ENCODE results near the gene PVRIG.
"Not testable (repeated sequence)": the region's sequence is repeated elsewhere in the genome, so short reads cannot be mapped to it uniquely, and the experiment has no call there.

Gene PVRIG

DNA sequence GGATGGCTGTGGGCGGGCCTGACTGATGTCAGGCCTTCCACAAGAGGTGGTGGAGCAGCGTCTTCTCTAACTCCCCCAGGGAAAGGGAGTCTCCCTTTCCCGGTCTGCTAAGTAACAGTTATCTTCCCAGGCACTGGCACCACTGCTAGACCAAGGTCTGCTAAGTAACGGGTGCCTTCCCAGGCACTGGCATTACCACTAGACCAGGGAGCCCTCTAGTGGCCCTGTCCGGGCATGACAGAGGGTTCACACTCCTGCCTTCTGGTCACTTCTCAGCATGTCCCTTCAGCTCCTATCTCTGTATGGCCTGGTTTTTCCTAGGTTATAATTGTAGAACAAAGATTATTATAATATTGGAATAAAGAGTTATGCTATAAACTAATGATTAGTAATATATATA, 1.8 kb upstream of the PVRIG start:
- TF ChIP-seq, protein P1, sequence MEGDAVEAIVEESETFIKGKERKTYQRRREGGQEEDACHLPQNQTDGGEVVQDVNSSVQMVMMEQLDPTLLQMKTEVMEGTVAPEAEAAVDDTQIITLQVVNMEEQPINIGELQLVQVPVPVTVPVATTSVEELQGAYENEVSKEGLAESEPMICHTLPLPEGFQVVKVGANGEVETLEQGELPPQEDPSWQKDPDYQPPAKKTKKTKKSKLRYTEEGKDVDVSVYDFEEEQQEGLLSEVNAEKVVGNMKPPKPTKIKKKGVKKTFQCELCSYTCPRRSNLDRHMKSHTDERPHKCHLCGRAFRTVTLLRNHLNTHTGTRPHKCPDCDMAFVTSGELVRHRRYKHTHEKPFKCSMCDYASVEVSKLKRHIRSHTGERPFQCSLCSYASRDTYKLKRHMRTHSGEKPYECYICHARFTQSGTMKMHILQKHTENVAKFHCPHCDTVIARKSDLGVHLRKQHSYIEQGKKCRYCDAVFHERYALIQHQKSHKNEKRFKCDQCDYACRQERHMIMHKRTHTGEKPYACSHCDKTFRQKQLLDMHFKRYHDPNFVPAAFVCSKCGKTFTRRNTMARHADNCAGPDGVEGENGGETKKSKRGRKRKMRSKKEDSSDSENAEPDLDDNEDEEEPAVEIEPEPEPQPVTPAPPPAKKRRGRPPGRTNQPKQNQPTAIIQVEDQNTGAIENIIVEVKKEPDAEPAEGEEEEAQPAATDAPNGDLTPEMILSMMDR (IDR thresholded peaks at IDR 0.05): peak; percentile 66
- not testable (repeated sequence) for H3K27ac ChIP-seq

DNA sequence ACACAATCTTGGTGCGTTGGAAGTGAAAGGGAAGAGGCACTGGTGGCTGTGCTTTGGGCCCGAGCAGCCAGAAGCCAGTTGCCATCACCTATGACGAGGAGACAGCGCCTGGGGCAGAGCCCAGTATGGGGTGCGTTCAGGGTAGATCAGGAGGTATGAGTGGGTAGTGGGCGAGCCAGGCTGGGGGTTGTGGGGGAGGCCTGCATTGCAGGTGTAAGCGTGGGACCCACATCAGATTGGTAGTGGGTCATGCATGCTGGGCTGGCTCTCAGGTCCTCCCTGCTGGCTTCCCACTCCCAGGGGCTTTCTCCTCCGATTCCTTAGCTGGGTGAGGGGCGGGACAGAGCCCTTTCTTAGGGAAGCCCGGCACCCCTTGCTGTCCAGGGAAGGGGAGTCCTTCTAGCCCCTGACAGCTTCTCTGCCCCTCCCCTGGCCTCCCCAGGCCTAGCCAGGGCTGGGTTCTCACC, 445 bp upstream of the PVRIG start:
- TF ChIP-seq ZFX (IDR thresholded peaks at IDR 0.05; ENCODE audit: borderline replicate concordance): no peak
- TF ChIP-seq, protein P1 (IDR thresholded peaks at IDR 0.05): no peak
- H3K27ac ChIP-seq: no peak overlapping the region

DNA sequence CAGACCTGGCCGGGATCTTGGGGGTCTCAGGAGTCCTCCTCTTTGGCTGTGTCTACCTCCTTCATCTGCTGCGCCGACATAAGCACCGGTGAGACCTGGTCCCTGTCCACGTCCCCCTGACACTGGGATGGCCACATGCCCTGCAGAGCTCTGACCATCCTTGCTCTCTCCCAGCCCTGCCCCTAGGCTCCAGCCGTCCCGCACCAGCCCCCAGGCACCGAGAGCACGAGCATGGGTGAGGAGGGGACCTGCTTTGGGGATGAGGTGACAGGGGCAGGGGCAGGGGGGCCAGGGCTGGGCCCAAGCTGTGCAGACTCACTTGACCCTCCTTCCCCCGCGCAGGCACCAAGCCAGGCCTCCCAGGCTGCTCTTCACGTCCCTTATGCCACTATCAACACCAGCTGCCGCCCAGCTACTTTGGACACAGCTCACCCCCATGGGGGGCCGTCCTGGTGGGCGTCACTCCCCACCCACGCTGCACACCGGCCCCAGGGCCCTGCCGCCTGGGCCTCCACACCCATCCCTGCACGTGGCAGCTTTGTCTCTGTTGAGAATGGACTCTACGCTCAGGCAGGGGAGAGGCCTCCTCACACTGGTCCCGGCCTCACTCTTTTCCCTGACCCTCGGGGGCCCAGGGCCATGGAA, 959 bp downstream of the PVRIG start:
- no peak overlapping the region for H3K27ac ChIP-seq
- TF ChIP-seq ZFX (IDR thresholded peaks at IDR 0.05; ENCODE audit: borderline replicate concordance): no peak
- TF ChIP-seq, protein P1 (IDR thresholded peaks at IDR 0.05): no peak

DNA sequence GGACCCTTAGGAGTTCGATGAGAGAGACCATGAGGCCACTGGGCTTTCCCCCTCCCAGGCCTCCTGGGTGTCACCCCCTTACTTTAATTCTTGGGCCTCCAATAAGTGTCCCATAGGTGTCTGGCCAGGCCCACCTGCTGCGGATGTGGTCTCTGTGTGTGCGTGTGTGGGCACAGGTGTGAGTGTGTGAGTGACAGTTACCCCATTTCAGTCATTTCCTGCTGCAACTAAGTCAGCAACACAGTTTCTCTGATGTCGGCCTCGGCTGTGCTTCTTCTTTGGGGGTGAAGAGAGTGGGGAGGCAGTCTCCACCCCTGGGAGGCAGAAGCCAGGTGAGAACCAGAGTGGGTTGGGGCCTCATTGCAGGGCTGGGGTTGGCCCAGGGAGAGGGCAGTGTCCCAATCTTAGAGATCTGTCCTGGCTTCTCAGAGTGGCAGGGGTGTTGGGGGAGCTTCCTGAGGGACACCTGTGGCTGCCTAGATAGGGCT, 1.5 kb downstream of the PVRIG start:
- no peak for TF ChIP-seq ZFX (IDR thresholded peaks at IDR 0.05; ENCODE audit: borderline replicate concordance)
- TF ChIP-seq, protein P1 (IDR thresholded peaks at IDR 0.05): no peak
- H3K27ac ChIP-seq: no peak overlapping the region

DNA sequence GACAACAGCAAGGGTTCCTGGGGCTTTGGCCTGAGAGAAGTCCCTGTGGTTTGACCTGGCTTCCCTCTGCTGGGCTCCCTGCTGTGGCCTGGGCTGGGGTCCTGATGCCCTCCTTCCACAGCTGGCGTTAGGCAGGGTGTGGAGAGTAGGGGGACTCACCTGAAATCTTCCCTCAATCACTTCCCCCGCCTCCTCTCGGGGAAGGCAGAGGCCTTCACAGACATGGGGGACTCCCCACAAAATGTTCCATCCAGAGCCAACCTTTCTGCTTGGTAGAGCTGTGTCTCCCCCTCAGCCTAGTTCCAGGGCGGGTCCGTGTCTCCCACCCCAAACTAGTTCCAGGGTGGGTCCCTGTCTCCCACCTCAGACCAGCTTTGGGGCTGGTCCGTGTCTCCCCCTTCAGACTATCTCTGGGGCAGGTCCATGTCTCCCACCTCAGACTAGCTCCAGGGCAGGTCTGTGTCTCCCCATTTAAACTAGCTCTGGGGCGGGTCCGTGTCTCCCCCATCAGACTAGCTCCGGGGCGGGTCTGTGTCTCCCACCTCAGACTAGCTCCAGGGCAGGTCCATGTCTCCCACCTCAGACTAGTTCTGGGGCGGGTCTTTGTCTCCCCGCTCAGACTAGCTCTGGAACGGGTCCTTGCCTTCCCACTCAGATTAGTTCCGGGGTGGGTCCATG, 2.2 kb downstream of the PVRIG start:
- H3K27ac ChIP-seq: no peak overlapping the region

DNA sequence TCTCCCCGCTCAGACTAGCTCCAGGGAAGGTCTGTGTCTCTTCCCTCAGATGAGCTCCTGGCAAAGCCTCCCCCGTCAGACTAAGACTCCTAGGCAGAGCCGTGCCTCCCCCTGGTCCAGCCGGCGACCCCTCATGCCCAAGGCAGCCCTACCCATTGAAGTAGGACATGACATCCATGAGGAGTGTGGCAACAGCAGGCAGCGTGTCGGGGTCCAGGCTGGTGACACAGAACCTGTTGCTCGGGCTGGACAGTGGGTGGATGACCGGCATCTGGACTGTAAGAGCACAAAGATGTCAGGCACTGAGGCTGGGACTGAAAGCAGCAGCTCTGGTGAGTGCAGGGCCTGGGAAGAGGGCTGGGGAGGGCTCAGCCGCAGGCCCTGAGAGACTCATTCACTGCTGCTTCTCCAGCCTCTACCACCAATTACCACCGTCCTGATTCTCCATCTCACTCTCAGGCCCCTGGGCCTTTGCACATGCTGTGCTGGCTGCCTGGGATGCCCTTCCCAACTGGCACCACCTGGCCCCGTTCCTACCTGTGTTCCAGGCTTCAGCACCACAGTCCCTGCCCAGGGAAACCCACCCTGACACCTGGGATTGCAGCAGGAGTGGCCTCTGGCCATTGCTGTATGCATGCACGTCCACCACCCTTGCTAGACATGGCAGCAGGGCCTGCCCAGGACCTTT, 2.8 kb downstream of the PVRIG start:
- no peak overlapping the region for H3K27ac ChIP-seq
- TF ChIP-seq, protein P1 (IDR thresholded peaks at IDR 0.05): no peak
- TF ChIP-seq ZFX (IDR thresholded peaks at IDR 0.05; ENCODE audit: borderline replicate concordance): no peak

More for the DNA sequence above, 2.2 kb downstream of the PVRIG start:
- TF ChIP-seq, protein P1 (IDR thresholded peaks at IDR 0.05): no peak
- TF ChIP-seq ZFX (IDR thresholded peaks at IDR 0.05; ENCODE audit: borderline replicate concordance): no peak

DNA sequence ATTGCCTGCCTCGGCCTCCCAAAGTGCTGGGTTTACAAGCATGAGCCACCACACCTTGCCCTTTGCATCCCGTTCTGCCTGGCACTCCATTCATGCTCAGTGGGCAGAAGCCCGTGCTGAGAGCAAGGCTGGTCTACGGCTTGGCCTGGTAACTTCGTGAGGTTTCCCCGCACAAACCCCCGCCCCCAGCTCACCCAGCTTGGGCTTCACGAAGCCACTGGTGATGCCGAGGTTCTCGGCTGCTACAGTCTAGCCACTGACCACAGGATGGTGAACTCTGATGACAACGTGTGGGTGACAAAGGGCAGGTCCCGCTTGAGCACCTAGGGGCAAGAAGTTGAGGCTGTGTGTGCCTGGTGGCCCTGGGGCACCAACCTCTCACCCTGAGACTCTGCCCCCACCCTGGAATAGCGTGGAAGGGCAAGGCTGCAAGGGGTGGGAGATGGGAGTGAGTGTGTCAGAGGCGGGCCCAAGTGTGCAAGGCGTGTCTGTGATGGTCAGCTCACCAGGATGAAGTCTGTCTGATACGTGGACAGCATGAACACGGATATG, 3.7 kb downstream of the PVRIG start:
- H3K27ac ChIP-seq: not testable (repeated sequence)

DNA sequence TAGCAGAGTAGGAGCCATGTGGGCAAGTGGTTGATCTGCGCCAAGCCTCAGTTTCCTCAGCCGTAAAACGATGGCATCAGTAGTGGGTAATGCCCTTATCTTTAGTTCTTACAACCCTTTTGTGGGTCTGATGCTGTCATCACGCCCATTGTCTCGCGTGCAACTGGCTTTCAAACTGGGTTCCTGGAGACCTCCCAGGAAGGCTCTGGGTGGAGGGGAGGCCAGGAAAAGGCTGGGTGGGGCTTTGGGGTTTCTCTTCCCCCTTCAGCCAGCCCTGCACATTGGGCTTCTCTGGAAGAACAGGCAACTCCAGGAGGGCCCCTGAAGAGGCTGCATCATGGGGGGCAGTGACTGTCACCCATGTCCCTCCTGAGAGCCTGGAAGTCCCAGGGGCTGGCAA, 5.1 kb downstream of the PVRIG start:
- not testable (repeated sequence) for H3K27ac ChIP-seq

DNA sequence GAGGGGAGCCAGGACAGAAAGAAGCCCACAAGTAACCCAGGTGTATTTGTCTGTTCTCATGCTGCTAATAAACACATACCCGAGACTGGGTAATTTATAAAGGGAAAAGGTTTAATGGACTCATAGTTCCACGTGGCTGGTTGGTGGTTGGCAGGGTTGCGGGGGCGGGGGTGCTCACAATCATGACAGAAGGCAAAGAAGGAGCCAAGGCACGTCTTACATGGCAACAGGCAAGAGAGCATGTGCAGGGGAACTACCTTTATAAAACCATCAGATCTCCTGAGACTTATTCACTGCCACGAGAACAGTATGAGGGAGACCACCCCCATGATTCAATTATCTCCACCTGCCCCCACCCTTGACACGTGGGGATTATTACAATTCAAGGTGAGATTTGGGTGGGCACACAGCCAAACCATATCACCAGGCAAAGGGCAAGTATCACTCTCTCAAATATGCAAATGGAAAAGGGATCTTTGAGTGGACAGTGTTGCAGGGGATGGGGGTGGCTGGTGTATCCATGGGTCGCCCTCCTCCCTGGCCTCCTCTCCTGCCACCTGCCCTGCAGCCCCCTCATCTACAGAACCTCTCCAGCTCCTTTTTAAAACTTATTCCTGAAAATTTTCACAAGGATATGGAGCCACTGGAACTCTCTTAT, 15.0 kb downstream of the PVRIG start:
- H3K27ac ChIP-seq: not testable (repeated sequence)

DNA sequence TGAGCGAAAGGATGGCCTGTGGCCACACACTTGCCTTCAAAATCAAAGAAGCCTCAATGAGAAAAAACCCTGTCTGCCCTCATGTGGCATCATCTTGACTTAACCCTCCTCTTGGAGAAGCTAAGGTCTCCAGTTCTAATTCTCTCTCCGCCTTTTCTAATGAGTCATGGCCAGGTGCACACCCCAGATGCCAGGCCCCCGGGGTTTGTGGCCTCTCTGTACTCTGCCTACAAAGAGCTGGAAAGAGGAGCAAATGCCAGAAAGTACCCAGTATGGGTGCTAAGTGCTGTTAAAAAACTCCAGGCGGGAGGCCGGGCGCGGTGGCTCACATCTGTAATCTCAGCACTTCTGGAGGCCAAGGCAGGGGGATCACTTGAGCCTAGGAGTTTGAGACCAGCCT, 20.2 kb downstream of the PVRIG start:
- H3K27ac ChIP-seq: not testable (repeated sequence)

DNA sequence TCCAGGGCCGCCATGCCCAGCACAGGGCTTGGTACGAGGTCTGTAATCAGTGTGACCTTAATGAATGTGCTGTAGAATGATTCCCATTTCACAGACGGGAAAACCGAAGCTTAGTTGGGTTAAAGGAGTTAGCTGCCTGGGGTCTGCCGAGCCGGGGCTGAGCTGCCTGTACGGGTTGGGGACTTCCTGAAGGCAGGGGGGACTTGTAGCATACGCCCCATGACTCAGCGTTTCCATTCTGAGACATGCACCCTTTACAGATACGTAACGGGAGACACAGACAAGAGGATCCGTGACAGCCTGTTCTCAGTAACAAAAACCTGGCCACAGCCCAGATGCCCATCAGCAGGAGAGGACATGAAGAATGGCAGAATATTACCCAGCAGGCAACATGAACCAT, 23.6 kb downstream of the PVRIG start:
- H3K27ac ChIP-seq: not testable (repeated sequence)
